ENCODE measurements around the gene PARP11.
A peak's percentile ranks its signal among the peaks of the same experiment; 100 is the strongest.

The PARP11 gene

DNA sequence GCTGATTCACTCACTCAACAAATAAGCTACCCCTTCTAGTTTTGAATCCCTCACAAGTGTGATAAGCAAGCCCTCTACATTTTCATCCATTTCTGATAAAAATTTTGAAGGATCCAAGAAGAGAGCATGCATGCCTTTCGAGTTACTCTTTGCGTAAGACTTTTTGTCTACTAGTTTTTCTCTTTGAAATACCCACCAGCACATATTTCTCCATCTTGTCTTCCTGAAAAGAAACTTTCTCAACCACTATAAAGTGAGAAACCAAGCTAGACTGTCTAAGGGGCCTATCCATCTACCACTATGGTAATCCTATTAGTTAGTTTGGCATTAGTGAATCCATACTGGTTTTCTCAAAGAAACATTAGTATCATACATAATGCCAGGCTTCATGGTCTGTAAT is 56.9 kb downstream of the PARP11 start:
- DNase-seq, result no peak

DNA sequence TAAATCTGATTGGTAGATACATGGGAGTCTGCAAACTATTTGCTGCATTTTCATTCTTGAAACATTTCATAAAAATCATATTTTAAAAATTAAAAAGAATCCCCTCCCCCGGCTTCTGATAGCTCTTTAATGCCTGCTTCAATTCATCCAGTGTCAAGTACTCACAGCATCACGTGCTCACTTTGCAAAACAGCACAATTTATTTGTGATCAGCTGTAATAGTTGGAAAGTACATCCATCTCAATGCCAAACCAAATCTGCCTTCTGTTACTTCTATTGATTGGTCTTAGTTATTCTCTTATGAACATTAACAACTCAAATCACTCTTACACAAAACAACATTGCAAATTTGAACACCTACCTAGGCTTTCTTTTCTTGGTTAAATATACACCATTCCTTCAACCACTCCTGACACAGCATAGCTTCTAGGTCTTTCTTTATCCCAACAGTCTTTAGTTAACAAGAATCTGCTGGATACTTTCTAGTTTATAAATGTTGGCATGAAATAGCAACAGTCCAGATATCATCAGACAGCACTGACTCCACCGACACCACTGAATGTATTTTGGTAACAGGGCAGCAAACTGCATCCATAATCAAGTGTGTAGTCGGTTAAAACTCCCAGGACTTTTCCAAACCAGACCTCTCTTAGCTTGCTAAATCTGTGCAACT is 58.0 kb downstream of the PARP11 start:
- DNase-seq, result no peak

GRCh38 chr12:3810540-3810939 is 62.7 kb downstream of the PARP11 start:
- DNase-seq, result no peak

DNA sequence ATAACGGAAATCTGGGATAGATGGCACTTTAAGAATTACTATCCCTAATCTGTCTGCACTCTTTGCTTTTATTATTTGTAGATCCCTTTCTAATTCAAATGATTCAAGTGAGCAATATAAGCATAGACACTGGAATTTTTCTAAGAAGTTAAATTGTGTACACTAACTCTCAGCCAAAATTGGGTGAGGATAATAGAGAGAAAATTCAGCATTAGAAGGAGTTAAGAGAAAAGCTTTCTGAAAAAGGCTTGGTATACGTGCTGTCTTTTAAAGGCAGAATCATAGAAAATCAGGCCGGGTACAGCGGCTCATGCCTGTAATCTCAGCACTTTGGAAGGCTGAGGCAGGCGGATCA is 63.2 kb downstream of the PARP11 start:
- no peak for DNase-seq

- peak; percentile 0 for DNase-seq
Measured at GRCh38 chr12:3809357-3810015, 63.7 kb downstream of the PARP11 start.

DNA sequence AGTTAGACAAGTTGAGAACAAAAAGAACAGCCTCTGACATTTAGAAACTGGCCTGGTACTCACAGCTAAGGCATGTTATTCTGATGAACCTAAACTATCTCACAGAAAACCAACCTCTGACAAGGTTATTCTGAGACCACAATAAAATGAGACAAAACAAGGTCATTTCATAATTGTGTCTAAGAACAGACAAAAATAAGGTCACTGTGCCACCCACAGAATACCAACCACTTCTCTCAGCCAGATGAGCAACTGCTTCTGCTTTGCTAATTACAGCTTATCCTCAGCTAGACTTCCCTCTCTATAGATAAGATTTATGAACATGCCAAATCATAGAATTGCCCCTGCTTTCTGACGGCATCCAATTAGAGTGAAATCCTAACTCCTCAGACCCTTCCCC is 68.1 kb downstream of the PARP11 start:
- no peak for DNase-seq

- peak; percentile 70 for DNase-seq
Measured at GRCh38 chr12:3803865-3804472, 69.2 kb downstream of the PARP11 start.

DNA sequence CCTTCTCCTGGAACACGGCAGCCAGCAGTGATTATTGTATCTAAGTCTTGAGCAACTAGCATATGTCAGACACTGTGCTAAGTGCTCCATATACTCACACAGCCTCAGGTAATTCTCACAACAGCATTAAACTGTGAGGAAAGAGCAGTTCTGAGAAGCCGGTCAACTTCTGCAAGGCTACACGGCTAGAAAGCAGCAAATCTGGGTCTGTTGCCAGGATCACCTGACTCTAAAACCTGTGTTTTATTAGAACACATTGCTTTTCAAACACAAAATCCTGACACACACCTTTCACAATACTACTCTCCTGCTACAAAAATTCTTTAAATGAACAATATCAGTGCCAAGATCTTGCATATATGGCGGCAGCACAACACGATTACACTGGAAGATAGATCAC is 70.5 kb downstream of the PARP11 start:
- no peak for DNase-seq

- DNase-seq, result no peak
Measured at GRCh38 chr12:3797531-3798048, 75.6 kb downstream of the PARP11 start.

DNA sequence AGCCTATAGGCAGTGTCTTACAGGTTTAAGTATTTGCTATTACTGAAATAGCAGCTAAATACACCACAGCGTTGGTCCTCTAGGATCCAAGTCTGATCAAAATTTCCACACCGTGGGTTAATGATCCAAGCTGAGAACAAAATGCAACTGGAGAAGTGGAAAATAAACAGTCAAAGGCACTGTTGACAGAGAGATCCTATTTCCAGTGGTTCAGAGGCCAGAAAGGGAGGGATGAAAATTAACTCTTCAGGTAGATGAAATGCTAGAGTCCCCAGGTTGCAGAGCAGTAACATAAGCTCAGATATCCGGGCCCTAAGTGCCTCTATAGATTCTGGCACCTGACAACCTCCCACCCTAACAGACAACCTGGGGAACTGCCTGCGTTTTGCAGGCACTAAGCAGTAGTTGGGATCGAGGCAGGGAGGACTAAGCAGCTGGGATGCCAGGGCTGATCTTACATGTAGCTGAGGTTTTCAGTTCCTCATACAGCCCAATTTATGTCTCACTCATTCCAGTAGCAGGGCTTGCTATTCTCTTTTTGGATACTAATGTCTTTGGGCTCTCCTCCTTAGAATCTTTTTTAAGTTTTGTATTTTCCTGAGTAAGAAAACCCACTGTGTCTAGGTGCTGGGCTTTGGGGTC is 77.6 kb downstream of the PARP11 start:
- no peak for DNase-seq

DNA sequence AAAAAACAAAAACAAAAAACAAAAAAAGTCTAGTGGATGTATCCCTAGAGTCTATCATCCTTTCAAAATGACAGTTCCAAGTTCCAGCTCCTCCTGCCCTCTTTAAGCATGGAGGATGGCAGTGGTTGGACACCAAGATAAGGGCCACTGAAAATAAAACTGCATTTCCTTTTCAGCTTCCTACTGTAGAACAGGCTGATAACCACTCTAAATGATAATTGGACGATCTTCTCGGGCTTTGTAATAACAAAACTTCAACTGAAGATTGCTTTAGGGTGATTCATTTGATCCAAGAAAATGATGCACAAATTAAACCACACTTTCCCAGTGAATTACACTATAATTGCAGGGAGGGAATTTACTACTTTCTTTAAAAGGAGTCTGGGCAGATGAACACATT is 78.1 kb downstream of the PARP11 start:
- no peak for DNase-seq

DNA sequence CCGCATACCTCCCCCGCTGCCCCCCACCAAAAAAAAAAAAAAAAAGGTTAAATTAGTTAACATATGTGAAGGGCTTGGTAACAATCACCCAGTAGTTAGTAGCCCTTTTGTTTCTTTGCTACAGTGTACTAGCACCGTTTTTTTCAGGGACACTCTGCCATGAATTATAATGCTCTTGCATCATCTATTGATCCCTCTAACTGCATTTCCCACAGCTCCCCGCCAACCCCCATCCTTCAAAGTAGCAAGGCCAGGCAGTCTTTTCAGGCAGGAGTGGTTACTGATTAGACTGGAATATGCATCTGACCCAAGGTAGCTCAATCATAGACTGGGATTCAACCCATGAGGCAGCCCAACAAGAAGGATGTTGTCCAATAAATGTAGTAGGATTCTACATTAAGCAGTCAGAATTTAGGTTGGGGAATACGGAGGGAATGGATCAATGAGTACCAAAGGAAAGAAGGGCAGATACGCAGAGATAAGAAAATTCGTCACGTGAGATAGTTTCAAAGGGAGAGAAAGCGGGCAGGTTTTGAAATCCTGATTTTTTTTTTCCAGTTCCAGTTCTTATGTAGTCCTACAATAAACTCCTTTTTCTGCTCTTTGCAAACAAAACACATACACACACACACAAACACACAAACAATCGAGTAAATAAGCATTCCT is 80.4 kb downstream of the PARP11 start:
- no peak for DNase-seq

DNA sequence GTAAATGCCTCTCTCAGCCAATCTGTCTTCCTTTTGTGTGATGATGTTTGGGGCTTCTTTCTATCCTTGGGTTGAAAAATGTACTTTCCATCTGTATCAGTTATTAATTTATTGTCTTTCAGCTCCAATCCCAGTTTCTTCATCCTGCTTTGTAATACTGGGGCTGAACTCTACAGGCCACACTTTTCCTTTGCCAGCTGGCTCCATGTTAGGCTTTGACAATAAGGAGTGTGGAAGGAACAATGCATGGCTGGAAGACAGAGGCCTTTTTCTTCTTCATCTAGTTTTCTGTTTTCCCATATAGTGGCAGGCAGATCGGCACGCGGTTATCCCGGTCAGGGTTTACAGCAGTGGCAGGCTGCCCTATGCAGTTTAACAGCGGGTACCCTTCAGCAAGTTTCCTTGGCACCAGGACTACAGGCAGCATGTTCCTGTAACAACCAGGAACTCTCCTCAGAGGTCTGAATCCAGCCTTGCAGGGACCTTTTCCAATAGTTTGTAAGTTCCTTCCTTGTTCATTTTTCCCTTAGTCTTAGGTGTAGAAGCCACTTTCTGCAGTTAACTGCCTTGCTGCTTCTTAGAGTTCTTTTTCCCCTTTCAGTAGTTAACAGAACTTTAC is 81.8 kb downstream of the PARP11 start:
- DNase-seq, result no peak

GRCh38 chr12:3790642-3791041 is 82.6 kb downstream of the PARP11 start:
- DNase-seq, result no peak

- DNase-seq, result no peak
Measured at GRCh38 chr12:3789838-3790237, 83.4 kb downstream of the PARP11 start.

DNA sequence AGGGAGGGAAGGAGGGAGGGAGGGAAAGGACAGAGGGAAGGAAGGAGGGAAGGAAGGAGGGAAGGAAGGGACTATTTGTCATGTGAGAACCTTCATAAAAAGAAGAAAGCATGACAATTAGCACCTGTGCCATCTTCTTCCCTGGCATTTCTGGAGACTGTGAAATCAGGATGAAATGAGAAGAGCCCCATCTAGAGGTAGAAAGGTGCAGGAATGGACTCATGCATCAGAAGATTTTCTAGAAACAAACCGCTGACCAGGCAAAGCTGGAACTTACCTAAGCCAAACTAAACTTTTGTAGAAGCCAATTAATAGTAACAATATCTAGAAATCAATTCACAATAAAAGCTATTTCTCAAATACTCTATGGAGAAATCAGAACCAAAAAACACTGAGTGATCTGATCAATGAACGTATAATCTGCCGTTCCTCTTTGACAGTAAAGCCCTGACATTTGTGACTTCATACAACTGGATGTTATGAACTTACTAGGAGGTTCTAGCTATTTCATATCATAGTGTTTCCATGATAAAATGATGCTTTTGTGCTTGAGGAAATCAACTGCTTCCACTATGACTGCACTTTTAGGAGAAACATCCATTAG is 95.9 kb downstream of the PARP11 start:
- peak; percentile 36 for DNase-seq

GRCh38 chr12:3775385-3776035 is 97.7 kb downstream of the PARP11 start:
- no peak for DNase-seq

DNA sequence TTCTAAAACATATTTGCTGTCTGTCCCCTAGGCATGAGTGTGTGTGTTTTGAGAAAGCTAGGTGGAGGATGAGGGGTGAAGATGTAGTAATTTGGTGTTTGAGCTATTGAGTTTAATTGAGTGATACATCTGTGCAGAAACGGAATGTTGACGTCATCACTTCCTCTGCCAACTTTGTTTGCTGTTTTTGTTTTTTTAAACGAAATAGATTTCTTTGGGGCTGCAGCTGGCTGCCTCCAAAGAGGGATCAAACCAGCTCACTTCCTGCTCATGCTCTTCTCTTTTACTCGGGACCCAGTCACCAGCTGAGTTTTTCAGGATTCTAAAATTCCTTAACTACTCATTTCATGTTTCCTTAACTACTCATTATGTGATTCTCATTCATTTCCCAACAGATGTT is 100.8 kb downstream of the PARP11 start:
- DNase-seq, result no peak

DNA sequence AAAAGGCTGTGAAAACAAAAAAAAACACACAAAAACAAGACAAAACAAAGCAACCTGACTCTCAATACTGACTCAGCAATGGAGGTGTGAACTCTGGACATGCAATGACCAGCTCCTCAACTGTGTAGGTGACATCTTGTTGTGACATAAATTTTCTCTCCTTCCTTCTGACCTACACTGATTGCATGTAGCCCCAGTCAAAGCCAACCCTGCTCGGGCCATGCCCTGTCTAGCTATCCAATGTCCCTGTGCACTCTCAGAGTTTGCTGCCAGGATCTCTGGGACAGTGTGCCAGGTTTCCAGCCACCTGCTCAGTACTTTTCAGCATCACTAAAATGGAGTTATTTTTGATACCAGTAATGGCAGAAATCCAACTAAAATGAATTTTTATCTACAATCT is 101.3 kb downstream of the PARP11 start:
- no peak for DNase-seq

- no peak for DNase-seq
Measured at GRCh38 chr12:3770891-3771290, 102.3 kb downstream of the PARP11 start.

GRCh38 chr12:3768911-3769447 is 104.2 kb downstream of the PARP11 start:
- DNase-seq, result no peak
